HCT116 (cell line): ENCODE data around the gene LYPD5. TPM values are rescaled to one million over a fixed set of nuclear protein-coding genes. Genes with fewer than 3 reads are reported as not detected.

Source experiments
- ATAC-seq: fragments of 200-7000 bp; cut with Tn5 transposase; 2 replicates; pipeline ENCODE4 v1.9.1; 2020; ENCODE audit warnings: mild to moderate bottlenecking, moderate library complexity
- BruUV-seq: library from RNA; stranded (reverse); fragments of 400-500 nt; replicated peaks from 2 replicates; lab custom pipeline; 2021; lab: Mats Ljungman, UMichigan
- CTCF ChIA-PET: fragments of 300-600 bp; sonication (Branson Sonifier 250); formaldehyde crosslinking; loops from one replicate; lab custom pipeline; 2021; ENCODE audit warnings: antibody characterized with exemption; lab: Charles Lee
- POLR2A ChIA-PET: fragments of 300-600, 350-600 bp; sonication (Branson Sonifier 250); formaldehyde crosslinking; loops from one replicate; lab custom pipeline; 2021; ENCODE audit warnings: antibody characterized with exemption; lab: Charles Lee
- RAD21 ChIA-PET, 2 experiments: fragments of 300-600 bp; sonication (Branson Sonifier 250); formaldehyde crosslinking; loops; one replicate each; lab custom pipeline; 2023; ENCODE audit warnings: low total read pairs in 2 of 2; ENCODE audit not compliant: uncharacterized antibody in 2 of 2, unreplicated experiment in 2 of 2, low non-redundant PET in 1 of 2; lab: Charles Lee
- DNase-seq: peaks from one replicate; pipeline ENCODE4 v3.0.0-alpha.2; 2010; ENCODE audit warnings: low read depth, low spot score
- H2AFZ ChIP-seq: fragments of 200-600 bp; shearing (Covaris generic), sonication (generic); 2 replicates; pipeline ENCODE4 v1.6.1; 2017; ENCODE audit warnings: low read depth, mixed run types, mixed read lengths, antibody characterized with exemption, low read length; ENCODE audit not compliant: poor library complexity, severe bottlenecking
- H3K27ac ChIP-seq: 2 replicates; pipeline ENCODE4 v1.5.1; 2012; ENCODE audit warnings: low read depth, low read length
- H3K27me3 ChIP-seq: fragments of 200-600 bp; sonication (generic); 2 replicates; pipeline ENCODE4 v1.6.1; 2016; ENCODE audit warnings: mixed run types, low read length, mixed read lengths; ENCODE audit not compliant: insufficient read depth
- H3K36me3 ChIP-seq, 2 experiments: fragments of 200-500 bp in 1 of 2; fragments of 200-600 bp in 1 of 2; sonication (Bioruptor generic) in 1 of 2; sonication (generic) in 1 of 2; 2 replicates each; pipeline versions ENCODE4 v1.5.1 to v1.6.1; 2014 to 2016; ENCODE audit warnings: low read length in 2 of 2, inconsistent platforms in 1 of 2, mixed read lengths in 1 of 2, mixed run types in 1 of 2; ENCODE audit not compliant: insufficient read depth in 2 of 2, control insufficient read depth in 1 of 2
- H3K4me1 ChIP-seq, 2 experiments: fragments of 200-600 bp in 1 of 2; sonication (generic) in 1 of 2; 2 replicates each; pipeline versions ENCODE4 v1.5.1 to v1.6.1; 2012 to 2017; ENCODE audit warnings: low read length in 2 of 2, inconsistent platforms in 1 of 2, mild to moderate bottlenecking in 1 of 2, mixed read lengths in 1 of 2, mixed run types in 1 of 2, moderate library complexity in 1 of 2; ENCODE audit not compliant: insufficient read depth in 2 of 2, control insufficient read depth in 1 of 2
- H3K4me2 ChIP-seq: fragments of 200-600 bp; sonication (generic); 2 replicates; pipeline ENCODE4 v1.6.1; 2017; ENCODE audit warnings: mixed run types, low read length, mixed read lengths
- H3K4me3 ChIP-seq, 2 experiments: fragments of 200-600 bp in 1 of 2; sonication (generic) in 1 of 2; replicated peaks in 1 of 2; 2 replicates each; pipeline ENCODE4 v1.5.1; 2011 to 2016; ENCODE audit warnings: low read length in 2 of 2, control low read depth in 1 of 2, low read depth in 1 of 2, mild to moderate bottlenecking in 1 of 2, mixed read lengths in 1 of 2, mixed run types in 1 of 2
- H3K79me2 ChIP-seq: fragments of 200-600 bp; sonication (generic); 2 replicates; pipeline ENCODE4 v1.6.1; 2017; ENCODE audit warnings: mild to moderate bottlenecking, mixed run types, low read length, moderate library complexity, mixed read lengths; ENCODE audit not compliant: insufficient read depth
- H3K9ac ChIP-seq: fragments of 200-600 bp; sonication (generic); 2 replicates; pipeline ENCODE4 v1.6.1; 2016; ENCODE audit warnings: low read length, mixed read lengths
- H3K9me2 ChIP-seq: fragments of 200-600 bp; sonication (generic), shearing (Covaris generic); 2 replicates; pipeline ENCODE4 v1.6.1; 2017; ENCODE audit warnings: mixed run types, mild to moderate bottlenecking, moderate library complexity; ENCODE audit not compliant: insufficient read depth
- H3K9me3 ChIP-seq, 2 experiments: fragments of 200-500 bp in 1 of 2; fragments of 200-600 bp in 1 of 2; sonication (Bioruptor generic) in 1 of 2; sonication (generic) in 1 of 2; 2 replicates each; pipeline ENCODE4 v1.6.1; 2014 to 2017; ENCODE audit warnings: low read length in 2 of 2, mixed read lengths in 2 of 2, inconsistent platforms in 1 of 2, low read depth in 1 of 2, mild to moderate bottlenecking in 1 of 2, mixed run types in 1 of 2, moderate library complexity in 1 of 2; ENCODE audit not compliant: control insufficient read depth in 1 of 2, insufficient read depth in 1 of 2
- H4K20me1 ChIP-seq: fragments of 200-600 bp; sonication (generic), shearing (Covaris generic); 2 replicates; pipeline ENCODE4 v1.6.1; 2017; ENCODE audit warnings: mixed run types, mild to moderate bottlenecking, moderate library complexity; ENCODE audit not compliant: insufficient read depth
- CBX3 ChIP-seq: IDR thresholded peaks from 2 replicates; pipeline ENCODE4 v1.6.1; 2012; ENCODE audit warnings: low read depth
- ELF1 ChIP-seq: IDR thresholded peaks from 2 replicates; pipeline ENCODE4 v1.6.1; 2012; ENCODE audit warnings: low read depth, borderline replicate concordance
- EZH2 ChIP-seq: fragments of 200-600 bp; sonication (generic); IDR thresholded peaks from 2 replicates; pipeline ENCODE4 v1.6.1; 2017; ENCODE audit warnings: antibody characterized with exemption, mixed run types
- EZH2phosphoT487 ChIP-seq: fragments of 200-600 bp; IDR thresholded peaks from 2 replicates; pipeline ENCODE4 v1.6.1; 2018; ENCODE audit warnings: antibody characterized with exemption, borderline replicate concordance
- JUND ChIP-seq: IDR thresholded peaks from 2 replicates; pipeline ENCODE4 v1.6.1; 2012
- POLR2AphosphoS5 ChIP-seq: IDR thresholded peaks from 2 replicates; pipeline ENCODE4 v1.6.1; 2011; ENCODE audit warnings: mild to moderate bottlenecking, low read depth, low read length, moderate library complexity
- RAD21 ChIP-seq: IDR thresholded peaks from 2 replicates; pipeline ENCODE4 v1.6.1; 2012; ENCODE audit warnings: low read depth, mild to moderate bottlenecking
- TCF7L2 ChIP-seq: IDR thresholded peaks from 2 replicates; pipeline ENCODE4 v1.7.0; 2011; ENCODE audit warnings: borderline replicate concordance, inconsistent platforms; ENCODE audit not compliant: insufficient read depth, insufficient read length; ENCODE audit errors: extremely low read depth
- YY1 ChIP-seq: IDR thresholded peaks from 2 replicates; pipeline ENCODE4 v1.6.1; 2011; ENCODE audit warnings: low read length, low read depth, moderate library complexity, mild to moderate bottlenecking; ENCODE audit not compliant: insufficient replicate concordance; ENCODE audit errors: extremely low read depth
- ZFX ChIP-seq: fragments of 450-650 bp; IDR thresholded peaks from 2 replicates; pipeline ENCODE4 v1.6.1; 2017
- ZNF274 ChIP-seq: fragments of 200-500 bp; sonication (Bioruptor generic); IDR thresholded peaks from 2 replicates; pipeline ENCODE4 v1.6.1; 2014; ENCODE audit warnings: mild to moderate bottlenecking, low read depth, low read length, inconsistent platforms
- intact Hi-C: fragments of 100-400 bp; cut with micrococcal nuclease; formaldehyde crosslinking; loops from 2 replicates; pipeline ENCODE4 v1.10.0; 2022
- total RNA-seq: library from RNA; stranded (reverse); gene quantifications from one replicate; pipeline ENCODE4 v1.2.1, GENCODE V29; 2021; ENCODE audit not compliant: unreplicated experiment
- TF ChIP-seq, protein P1 (sequence below): IDR thresholded peaks from 2 replicates; pipeline ENCODE4 v1.6.1; 2012; ENCODE audit warnings: low read depth
- TF ChIP-seq, protein P2 (sequence below), 3 experiments: fragments of 200-600 bp in 1 of 3; sonication (generic) in 1 of 3; IDR thresholded peaks in 2 of 3; conservative IDR thresholded peaks in 1 of 3; 2 replicates each; pipeline ENCODE4 v1.5.1; 2012 to 2017; ENCODE audit warnings: low read depth in 2 of 3, low read length in 2 of 3, antibody characterized with exemption in 1 of 3, borderline replicate concordance in 1 of 3, control low read depth in 1 of 3, mild to moderate bottlenecking in 1 of 3, mixed read lengths in 1 of 3, mixed run types in 1 of 3, moderate library complexity in 1 of 3; ENCODE audit not compliant: insufficient read depth in 1 of 3
- TF ChIP-seq, protein P3 (sequence below): IDR thresholded peaks from 2 replicates; pipeline ENCODE4 v1.6.1; 2012

Gene LYPD5
- total RNA-seq, 1 experiment from 2014 or later = 7.6 TPM

DNA sequence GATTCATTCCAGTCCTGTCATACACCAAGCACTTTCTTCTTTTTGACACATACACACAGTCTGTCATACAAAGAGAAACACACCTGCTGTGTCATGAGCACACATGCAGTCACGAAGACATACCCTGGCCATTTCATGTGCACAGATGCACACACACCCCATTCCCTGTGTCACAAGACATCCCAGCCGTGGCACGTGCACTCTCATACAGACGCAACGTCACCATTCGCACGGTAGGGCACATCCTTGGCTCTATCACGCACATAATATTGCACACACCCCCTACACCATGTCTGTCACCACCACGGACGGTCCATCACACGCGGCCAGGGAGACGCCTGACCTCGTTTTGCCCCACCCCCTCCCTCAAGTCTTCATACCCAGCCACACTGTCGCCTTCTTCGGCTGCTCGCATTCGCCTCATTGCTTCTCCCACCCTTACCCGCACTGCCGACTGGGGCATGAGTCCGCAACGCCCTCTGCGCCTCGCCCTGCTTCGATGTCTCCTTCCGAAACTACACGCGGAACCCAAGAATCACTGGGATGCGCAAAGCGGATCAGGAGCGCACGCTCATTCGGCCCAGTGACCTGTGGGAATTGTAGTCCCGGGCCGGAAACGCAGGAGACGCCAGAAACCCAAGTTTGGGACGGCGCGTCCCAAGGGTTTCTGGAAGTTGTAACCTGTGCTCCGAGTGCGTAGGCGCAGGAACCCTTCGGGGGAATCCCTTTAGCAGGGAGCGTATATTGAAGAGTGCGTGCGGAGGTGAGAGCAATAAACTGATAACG, 18.0 kb upstream of the LYPD5 start:
- Histone ChIP-seq H3K9me2 (no peaks in the 10 kb centered on the region), H3K27me3 (no peaks in the 10 kb centered on the region), H3K27ac (no peak overlapping the region), H2AFZ (no peak overlapping the region), H3K36me3 (no peaks in the 10 kb centered on the region), H3K4me1 (no peaks in the 10 kb centered on the region), H3K79me2 (no peaks in the 10 kb centered on the region), H3K4me2 (no peak overlapping the region), H4K20me1 (no peaks in the 10 kb centered on the region), H3K9me3 (peaks cover 0 to 4% of the 10 kb centered on the region in 2 experiments; a peak in 2 of 4 replicates), H3K9ac (no peak overlapping the region), H3K4me3 (no peak overlapping the region)
- intact Hi-C loops = loop anchor here (10.0 kb wide), 1 partner anchor 275 kb away; the partner anchor contains the start of gene ZNF224
- ChIA-PET RAD21 (no interaction called here), CTCF (interaction anchor here (2.1 kb wide), 1 partner anchor 11 kb away, joined by 6 read pairs; no protein-coding TSS in a partner anchor), POLR2A (no interaction called here)
- DNase-seq = no peak
- no peak for ATAC-seq
- TF ChIP-seq, protein P1, sequence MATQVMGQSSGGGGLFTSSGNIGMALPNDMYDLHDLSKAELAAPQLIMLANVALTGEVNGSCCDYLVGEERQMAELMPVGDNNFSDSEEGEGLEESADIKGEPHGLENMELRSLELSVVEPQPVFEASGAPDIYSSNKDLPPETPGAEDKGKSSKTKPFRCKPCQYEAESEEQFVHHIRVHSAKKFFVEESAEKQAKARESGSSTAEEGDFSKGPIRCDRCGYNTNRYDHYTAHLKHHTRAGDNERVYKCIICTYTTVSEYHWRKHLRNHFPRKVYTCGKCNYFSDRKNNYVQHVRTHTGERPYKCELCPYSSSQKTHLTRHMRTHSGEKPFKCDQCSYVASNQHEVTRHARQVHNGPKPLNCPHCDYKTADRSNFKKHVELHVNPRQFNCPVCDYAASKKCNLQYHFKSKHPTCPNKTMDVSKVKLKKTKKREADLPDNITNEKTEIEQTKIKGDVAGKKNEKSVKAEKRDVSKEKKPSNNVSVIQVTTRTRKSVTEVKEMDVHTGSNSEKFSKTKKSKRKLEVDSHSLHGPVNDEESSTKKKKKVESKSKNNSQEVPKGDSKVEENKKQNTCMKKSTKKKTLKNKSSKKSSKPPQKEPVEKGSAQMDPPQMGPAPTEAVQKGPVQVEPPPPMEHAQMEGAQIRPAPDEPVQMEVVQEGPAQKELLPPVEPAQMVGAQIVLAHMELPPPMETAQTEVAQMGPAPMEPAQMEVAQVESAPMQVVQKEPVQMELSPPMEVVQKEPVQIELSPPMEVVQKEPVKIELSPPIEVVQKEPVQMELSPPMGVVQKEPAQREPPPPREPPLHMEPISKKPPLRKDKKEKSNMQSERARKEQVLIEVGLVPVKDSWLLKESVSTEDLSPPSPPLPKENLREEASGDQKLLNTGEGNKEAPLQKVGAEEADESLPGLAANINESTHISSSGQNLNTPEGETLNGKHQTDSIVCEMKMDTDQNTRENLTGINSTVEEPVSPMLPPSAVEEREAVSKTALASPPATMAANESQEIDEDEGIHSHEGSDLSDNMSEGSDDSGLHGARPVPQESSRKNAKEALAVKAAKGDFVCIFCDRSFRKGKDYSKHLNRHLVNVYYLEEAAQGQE = no peak
- TF ChIP-seq CBX3 (no peak), POLR2AphosphoS5 (no peak), JUND (no peak), EZH2 (no peak), EZH2phosphoT487 (no peak), ELF1 (no peak), YY1 (no peak), TCF7L2 (no peak), ZFX (no peak), RAD21 (no peak), ZNF274 (no peak)
- TF ChIP-seq, protein P2, sequence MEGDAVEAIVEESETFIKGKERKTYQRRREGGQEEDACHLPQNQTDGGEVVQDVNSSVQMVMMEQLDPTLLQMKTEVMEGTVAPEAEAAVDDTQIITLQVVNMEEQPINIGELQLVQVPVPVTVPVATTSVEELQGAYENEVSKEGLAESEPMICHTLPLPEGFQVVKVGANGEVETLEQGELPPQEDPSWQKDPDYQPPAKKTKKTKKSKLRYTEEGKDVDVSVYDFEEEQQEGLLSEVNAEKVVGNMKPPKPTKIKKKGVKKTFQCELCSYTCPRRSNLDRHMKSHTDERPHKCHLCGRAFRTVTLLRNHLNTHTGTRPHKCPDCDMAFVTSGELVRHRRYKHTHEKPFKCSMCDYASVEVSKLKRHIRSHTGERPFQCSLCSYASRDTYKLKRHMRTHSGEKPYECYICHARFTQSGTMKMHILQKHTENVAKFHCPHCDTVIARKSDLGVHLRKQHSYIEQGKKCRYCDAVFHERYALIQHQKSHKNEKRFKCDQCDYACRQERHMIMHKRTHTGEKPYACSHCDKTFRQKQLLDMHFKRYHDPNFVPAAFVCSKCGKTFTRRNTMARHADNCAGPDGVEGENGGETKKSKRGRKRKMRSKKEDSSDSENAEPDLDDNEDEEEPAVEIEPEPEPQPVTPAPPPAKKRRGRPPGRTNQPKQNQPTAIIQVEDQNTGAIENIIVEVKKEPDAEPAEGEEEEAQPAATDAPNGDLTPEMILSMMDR (IDR thresholded peaks at IDR 0.05 in 2 of 3, conservative IDR thresholded peaks at IDR 0.05 in 1 of 3; ENCODE audit: borderline replicate concordance in 1 of 3, insufficient read depth in 1 of 3, low read depth in 2 of 3, low read length in 2 of 3) = no peak
- TF ChIP-seq, protein P3, sequence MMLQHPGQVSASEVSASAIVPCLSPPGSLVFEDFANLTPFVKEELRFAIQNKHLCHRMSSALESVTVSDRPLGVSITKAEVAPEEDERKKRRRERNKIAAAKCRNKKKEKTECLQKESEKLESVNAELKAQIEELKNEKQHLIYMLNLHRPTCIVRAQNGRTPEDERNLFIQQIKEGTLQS = no peak
- BruUV-seq = no TSS peak
